ENCODE measurements around the gene ABCC11.

The ABCC11 gene

DNA sequence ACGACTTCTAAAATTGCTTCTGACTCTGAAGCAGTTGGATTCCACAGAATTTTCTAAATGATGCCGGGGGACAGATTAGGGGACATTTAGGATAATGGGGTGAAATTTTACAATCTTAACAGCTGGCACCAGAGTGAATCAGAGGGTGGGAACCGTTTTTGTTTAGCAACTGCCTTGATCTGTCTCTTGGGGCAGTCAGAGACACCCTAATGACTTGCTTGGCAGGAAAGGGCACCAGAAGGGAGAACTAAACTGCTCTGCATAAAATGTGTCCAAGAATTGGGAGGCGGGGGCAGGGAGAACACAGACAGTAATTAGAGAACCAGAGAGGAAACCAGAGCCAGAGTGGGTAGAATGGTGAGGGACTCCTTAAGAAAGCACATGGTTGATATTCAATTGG lies 85.4 kb downstream of the ABCC11 start:
- DNase-seq (ENCODE audit: low read depth), result no peak

DNA sequence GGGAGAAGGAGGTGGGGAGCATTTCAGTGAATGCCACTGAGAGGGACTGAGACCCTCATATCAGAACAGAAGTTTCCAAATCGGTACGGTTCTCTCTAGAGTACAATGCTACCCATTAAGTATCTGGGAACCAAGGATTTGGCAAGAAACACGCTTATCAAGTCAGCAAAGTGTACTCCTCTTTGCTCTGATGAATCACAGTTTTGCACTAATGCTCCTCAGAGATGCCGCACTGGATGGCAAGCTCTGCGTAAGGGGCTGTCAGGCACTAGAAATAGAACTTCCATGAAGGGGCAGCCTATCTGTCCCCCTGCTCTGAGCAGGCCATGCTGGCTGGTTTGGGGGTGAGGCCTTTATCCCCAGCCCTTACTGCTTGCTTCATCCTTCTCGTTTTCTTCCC lies 86.8 kb downstream of the ABCC11 start:
- DNase-seq (ENCODE audit: low read depth), result no peak

DNA sequence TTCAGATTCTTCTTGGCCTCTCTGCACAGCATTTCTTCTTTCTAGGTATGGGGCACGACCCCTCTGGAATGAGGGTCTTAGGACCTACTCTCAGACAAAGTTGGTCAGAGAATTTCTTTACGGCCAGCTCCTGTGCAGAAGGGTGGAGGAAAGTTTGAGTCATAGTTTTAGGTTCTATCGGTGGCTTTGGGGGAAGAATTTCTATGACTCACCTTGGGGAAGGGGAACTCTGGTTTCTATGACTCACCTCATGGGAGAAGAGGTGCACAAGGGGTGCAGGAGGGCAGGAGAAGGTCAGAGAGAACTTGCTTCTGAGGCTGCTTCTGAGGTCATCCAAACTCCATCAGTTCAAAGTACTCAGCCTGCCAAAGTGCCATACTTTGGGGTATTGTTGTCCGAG lies 89.0 kb downstream of the ABCC11 start:
- DNase-seq (ENCODE audit: low read depth), result peak; percentile 54

DNA sequence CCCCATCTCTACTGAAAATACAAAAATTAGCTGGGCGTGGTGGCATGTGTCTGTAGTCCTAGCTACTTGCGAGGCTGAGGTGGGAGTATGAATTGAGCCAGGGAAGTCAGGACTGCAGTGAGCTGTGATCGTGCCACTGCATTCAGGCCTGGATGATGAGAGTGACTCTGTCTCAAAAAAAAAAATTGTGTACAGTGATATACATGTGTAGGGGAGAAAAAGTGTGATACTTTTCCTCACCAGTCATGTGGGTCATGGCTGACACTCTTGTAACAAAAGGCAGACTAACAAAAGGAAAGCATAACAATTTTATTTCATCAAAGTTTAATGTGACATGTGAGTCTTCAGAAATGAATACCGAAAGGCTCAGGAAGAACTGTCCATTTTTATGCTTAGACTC lies 89.5 kb downstream of the ABCC11 start:
- DNase-seq (ENCODE audit: low read depth), result no peak

DNA sequence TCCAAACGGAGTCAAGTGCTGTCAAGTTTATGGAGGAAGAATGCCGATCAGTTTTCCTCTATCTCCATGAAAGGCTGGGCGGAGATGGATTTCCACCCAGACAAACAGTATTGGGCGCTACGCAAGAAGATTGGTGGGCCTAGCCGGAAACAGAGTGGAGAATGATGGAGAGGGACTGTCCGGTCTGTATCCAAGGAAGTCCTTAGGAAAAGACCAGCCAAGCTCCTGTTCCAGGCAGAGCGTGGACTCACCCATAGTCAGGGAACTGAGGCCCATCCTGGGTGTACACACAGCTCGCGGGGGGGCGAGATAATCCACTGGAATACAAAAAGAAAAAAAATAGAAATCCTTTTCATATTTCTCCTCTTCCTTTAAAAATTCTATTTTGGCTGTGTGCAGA lies 90.0 kb downstream of the ABCC11 start:
- DNase-seq (ENCODE audit: low read depth), result no peak

DNA sequence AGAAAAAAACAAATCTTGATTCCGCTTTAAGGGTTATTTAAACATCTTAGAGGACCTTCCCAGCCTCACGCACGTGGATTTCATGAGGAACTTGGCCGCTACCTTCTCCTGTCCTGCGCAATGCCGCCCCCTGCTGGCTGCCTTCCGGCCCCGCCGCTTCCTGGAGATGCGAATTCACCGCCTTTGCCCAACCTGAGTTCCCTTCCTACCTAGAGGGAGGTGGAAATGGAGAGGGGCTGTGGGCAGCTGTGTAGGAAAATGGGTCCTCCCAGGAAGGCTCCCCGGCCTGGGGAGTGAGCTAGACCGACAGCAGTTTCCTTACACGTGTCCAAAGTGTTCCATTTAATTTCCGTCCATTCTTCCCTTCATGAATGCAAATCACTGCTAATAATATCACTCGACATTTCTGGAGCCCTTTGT lies 90.5 kb downstream of the ABCC11 start:
- DNase-seq (ENCODE audit: low read depth), result peak; percentile 51

DNA sequence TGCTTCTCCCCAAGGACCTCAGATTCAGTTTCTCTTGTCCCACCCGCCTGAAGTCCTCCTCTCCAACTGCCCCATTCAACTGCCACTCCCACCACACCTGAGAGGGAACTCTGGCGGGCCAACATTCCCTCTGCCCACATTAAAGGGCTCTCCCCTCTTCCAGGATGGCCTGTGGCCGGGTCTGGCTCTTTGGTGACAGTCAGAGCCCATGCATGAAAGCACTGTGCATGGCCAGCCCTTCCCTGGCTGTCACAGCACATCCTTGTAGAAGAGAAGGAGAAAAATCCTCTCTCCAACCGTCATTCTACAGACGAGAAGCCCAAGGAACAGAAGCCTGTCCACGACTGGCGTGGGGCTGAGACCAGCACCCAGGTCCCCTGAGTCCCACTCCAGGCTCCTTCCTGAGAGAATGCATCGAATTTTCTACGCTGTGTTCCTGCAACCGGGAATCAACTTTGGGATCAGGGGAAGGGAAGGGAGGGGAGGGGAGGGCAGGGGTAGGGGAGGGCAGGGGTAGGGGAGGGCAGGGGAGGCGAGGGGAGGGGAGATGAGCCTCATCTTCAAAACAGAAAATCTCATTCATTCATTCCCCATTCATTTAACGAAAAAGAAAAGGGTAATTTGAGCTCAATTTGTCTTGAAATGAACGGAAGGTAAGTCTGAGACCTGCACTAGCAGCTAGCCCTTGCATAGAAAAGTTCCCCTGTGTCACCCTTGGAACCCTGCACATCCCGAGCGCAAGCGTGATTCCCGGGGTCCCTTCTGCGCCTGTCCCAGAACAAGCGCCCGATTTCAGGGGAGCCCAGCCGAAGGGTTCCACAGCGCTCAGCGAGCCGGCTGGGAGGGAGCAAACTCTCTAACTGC lies 91.2 kb downstream of the ABCC11 start, which contains the start of gene ABCC12:
ABCC12 (minus strand) TSS at position 68 of the 864 bp plus-strand sequence. CDS start 9,569 bp downstream, outside the sequence.
- no peak for DNase-seq (ENCODE audit: low read depth)

DNA sequence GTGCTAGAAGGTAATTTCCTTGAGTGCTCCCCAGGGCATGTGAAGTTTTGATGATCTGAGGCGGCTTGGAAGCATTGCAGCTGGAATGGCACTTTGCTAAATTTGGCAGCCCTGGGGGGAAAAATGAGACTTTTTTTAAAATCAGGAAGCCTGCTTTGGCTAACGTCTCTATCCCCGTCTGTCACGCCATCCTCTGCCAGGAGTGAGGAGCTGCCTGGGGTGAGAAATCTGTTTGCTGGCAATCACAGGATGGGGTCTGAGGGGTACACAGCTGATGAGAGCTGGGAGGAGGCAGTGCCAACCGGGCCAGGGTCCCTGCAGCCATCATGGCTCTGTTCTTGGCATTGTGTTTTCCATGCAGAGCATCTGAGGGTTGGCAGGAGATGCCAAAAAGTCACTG lies 93.6 kb downstream of the ABCC11 start:
- DNase-seq (ENCODE audit: low read depth), result no peak

DNA sequence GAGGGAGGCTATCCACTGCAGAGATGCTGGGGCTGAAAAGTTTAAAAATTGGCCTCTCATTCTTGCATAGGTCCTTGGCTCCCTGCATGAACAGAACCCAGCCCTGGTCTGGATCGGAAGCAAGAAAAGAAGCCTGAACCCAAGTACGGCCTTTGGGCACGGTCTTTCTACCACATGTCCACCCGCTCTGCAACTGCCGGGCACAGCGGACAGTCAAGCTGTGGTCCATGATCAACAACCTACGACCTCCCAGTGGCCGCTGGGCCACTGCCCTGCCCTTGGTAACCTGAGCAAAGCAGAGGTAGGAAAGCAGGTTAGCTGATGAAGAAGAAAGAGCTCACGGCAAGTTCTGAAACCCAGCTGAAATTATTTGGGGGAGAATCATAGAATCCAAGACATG lies 95.1 kb downstream of the ABCC11 start:
- no peak for DNase-seq (ENCODE audit: low read depth)

DNA sequence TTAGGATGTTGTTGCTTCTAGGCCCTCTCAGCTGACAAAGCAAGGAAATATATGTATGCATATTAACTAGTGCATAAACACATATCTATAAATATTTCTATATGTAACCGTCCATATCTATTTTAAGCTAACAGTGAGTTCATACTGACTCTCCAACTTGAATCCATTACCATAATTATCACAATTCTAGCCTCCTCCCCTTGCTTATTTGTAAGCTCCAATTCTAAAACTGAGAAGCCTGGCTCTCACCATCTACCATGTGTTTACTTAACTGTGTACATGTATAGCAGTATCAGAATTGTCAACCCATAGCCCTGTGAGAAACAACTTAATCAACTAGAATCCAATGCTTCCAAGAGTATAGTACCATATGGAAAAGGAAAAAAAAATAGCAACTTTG lies 96.6 kb downstream of the ABCC11 start:
- DNase-seq (ENCODE audit: low read depth), result no peak

DNA sequence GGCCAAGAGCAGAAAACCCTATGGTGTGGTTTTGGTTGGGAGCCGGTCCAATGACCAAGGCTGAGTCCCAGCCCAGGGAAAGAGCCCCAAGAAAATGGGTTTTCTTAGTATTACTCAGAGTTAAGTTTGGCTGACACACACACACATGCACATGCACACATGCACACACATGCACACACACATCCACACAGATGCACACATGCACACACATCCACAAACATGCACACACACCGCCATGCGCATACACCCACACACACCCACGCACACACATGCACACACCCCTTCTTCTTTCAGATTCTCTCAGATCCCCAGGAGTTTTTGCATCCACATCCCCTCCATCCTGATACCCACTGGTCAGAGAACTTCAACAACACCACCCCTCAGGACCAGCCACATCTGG lies 100.6 kb downstream of the ABCC11 start:
- no peak for DNase-seq (ENCODE audit: low read depth)

DNA sequence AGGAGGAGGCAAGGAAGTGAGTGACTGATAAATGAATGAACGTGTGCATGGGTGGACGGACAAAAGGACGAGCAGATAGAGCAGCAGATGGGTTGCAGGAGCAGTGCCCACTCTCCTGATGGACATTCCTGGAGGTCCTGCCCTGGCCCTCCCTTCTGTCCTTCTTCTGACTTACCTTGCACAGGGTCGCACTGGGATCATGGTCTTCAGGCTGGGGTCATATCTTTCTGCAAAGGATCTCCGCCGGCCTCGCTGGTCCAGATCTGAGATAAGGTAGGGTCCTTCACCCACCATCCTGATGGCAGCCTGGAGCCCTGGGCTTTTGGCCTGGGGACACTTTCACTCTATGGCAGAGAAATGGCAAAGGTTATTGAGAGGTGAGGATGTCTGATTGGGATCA lies 101.2 kb downstream of the ABCC11 start:
- no peak for DNase-seq (ENCODE audit: low read depth)

DNA sequence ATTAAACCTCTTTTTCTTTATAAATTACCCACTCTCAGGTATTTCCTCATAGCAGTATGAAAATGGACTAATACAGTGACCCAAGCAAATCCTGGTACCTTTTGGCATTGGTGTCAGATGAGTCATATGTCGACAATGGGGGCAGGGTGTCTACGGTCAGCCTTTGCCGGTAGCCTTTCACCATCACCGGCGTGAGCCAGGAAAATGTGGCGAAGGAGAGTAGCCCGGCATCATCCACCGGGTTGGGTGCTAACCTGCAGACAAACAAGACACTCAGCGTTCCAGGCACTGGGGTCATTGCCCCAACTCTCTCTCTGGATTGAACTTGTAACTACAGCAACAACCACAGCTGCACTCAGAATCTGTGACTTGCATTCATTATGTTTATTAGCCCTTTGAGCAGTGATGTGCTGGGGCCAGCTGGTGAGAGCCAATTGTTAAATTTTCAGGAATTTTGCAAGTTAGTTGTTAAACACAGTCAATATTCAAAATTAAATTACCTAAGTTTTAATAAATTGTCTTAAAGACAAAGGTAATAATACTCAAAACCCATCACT lies 103.4 kb downstream of the ABCC11 start:
- DNase-seq (ENCODE audit: low read depth), result no peak

DNA sequence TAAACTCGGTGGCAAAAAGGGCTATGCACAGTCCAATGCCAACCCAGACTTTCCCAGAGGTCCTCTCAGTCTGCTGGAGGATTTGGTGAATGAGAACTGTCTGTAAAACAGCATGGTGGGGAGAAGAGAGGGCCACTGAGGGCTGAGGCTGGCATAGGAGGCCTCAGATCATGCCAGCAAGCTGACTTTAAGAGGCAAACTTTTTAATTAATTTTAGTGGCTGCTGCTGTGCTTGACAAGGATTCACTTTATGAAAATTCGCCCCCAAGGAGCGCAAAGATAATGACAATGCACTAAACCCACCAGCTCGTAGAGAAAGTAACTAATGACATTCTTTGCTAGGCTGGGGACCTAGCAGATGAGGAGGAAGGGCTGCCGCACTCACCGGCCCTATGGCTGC lies 106.5 kb downstream of the ABCC11 start:
- DNase-seq (ENCODE audit: low read depth), result no peak

DNA sequence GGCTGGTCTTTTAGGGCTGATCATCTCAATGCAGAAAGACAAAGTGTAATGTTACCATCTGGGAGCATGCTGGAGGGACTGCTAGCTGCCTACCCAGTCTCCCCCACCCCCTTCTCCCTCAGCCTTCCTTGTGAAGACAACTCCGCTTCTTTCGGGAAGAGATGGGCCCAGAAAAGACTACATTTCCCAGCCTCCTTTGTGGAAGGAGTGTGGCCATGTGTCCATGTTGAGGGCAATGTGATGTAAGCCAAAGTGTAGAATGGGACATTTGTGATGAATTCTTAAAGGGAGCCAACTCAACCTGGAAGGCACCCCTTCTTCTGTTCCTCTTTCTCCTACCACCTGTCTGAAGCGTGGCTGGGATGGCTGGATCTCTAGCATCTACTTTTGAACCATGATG lies 107.8 kb downstream of the ABCC11 start:
- no peak for DNase-seq (ENCODE audit: low read depth)

DNA sequence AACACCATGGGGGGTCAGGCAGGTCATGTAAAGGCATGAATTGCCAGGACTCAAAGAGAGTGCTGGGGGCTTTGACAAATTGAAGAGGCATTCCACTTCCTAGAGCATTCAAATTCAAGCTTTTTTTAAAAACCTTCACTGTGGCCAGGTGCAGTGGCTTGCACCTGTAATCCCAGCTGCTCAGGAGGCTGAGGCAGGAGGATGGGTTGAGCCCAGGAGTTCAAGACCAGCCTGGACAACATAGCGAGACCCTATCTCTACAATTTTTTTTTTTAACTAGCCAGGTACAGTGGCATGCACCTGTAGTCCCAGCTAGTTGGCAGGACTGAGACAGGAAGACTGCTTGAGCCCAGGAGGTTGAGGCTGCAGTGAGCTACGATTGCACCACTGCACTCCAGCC lies 108.8 kb downstream of the ABCC11 start:
- no peak for DNase-seq (ENCODE audit: low read depth)

DNA sequence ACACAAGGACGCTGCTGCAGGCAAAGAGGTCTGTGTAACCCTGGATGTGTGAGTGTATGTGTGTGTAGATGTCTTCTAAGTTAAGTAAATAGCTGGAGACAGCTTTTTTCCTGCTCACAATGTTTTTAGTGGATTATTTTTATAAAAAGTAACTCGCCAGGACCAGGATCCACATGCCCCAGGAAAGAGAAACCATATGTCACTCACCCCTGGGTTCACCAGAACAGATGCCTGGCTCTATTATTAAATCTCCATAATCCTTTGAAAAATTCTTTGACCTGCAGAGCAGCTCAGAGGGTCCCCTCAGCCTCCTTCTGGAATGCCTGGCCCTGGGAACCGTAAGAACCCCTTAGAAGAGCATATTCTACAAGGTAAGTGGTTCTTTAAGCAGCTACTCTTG lies 109.5 kb downstream of the ABCC11 start:
- DNase-seq (ENCODE audit: low read depth), result no peak

DNA sequence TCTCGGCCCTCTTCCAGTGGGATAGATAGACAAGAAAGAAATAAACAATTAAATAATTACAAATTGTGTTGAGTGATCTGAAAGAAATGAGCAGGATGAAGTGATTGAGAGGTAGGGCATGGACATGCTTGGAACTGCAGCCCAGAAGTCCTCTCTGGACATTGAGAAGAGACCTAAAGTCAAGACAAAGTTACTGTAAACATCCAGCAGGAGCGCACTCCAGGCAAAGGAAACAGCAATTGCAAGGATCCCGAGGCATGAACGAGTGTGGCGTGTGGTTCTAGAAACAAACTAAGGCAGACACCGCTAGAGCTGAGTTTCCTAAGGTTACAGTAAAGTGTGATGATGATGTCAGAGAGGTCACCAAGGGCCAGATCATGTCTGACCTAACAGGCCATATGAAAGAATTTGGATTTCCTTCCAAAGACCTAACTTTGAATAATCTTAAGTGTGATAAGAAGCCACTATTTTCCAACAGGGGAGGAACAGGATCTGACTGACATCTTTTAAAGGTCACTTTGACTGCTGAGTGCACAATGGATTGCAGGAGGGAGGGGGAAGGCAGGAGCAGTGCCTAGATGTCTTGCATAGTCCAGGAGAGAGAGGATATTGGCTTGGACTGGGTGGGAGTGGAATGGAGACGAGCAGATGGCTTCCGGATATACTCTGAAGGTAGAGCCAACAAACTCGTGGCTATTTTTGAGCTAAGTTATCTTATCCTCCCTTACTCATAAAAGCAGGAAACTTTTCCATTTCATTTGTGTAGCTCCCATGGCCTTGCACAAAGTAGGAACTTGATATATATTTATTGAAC lies 110.6 kb downstream of the ABCC11 start:
- DNase-seq (ENCODE audit: low read depth), result no peak

DNA sequence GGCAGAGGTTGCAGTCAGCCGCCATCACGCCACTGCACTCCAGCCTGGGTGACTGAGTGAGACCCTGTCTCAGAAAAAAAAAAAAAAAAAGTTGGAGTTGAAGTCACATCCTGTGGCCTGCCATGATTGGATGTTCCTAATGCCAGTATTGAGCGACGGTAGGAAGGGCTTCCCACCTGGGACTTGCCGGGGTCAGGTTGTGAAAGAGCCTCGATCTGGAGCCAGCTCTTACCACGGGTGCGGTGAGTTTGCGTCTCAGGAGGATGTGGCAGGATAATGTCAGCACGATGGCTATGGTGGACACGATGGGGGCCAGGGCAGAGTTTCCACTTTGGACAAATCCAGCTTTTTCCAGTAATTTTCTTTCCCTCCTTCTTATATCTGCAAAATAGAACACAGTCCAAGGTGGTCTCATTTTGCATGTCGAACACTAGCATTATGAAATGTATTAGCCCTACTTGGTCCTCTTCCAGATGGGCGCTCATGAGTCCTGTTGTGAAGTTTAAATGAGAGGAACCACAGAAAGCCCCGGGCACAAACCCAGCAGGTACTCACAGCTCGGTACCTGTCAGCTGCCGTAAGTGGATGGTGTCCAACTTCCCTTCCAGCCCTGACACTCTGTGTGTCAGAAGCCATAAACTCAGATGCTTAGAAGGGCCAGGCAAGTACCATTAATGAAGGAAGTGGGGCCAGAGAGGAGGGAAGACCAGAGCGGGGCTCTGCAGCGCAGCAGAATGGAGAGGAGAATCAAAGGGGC lies 113.7 kb downstream of the ABCC11 start:
- no peak for DNase-seq (ENCODE audit: low read depth)

DNA sequence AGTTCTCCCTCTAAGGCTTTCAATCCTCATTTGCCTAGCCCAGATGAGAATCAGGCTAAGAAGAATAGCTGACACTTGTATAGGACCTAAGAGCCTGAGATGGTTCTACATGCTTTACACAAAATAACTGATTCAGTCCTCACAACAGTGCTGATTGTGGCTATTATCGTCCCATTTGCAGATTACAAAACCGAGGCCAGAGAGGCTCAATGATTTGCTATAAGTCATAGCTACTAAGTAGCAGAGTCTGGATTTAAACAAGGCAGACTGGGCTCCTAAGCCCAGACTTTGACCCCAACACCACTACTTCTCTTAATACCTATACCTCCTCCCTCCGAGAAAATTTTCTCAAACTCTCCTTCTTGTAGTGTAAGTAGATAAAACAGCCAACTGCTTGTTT lies 114.6 kb downstream of the ABCC11 start:
- DNase-seq (ENCODE audit: low read depth), result no peak

DNA sequence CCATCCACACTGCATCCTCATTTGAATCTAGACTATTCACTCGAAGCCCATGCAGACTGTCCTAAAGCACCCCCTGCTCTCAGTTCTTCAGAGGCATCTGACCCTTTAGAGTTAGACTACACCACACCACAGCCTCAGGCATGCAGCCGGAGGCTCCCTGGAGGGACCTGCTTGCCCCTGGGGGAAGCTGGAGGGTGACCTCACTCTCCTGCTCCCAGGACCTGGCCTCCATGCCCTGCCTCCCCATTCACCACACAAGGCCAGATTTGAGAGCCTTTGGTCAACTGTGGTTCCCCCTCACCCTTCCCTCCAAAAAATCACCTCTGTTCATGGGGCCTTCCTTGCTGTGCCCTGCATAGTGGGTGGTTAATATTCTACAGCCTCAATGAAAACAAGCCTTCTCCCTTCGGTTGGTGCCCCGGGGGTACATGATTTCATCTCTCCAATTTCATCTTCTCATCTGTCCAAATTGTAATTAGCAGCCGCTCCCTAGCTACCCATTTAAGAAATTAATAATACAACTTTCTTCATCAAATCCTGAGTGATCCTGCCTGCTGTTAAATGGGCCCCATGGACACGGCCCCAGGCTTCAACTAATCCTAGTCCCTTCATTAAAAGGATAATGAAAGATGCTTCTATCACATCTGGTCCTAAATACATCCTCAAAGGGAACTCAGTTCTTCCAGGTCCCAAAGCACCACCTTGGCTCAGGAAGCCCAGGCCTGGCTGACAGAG lies 116.0 kb downstream of the ABCC11 start:
- no peak for DNase-seq (ENCODE audit: low read depth)
